Measurements from ENCODE around the gene LEFTY2. TPM values are rescaled to one million over a fixed set of nuclear protein-coding genes. Genes with fewer than 3 reads are reported as not detected.

The LEFTY2 gene
- total and polyA plus RNA-seq, 12 donors, result 0.23 to 1.4 (median 0.56) TPM

DNA sequence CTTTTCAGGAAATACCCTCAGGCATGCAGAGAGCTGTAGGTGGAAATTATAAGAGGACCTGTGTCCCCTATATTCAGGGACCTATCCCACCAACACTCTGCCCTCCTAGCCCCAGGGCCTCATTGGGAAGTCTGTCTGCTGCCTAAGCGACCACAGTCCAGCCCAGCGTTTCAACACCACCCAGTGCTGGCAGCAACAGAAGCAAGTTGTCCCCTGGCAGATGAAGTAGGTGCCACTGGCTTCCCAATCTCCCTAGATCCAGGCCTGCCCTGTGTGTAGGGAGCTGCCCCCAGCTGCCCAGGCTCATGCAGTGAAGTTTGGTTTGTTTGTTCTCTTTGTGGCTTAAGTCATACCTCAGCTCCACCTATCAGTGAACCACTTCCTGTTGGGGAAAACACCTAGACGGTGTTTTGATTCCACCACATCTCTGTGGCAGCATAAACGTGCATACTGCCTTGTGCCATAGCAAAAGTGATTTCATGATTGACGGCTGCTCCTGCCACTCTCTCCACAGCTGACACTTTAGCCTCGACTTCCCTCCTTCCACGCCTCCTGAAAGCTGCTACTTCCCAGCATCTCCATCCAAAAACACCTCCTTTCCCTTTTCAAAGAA lies 44.0 kb downstream of the LEFTY2 start:
- WGBS, 2 donors, result 68 to 73% methylated on average over 7 of the region's 7 CpGs
- no peaks in the 10 kb centered on the region for H3K9me3 ChIP-seq
- H3K36me3 ChIP-seq, result no peaks in the 10 kb centered on the region
- ATAC-seq, result peak in 1 of 8 donors; percentile 47
- DNase-seq, result no peak
- peaks cover 0 to 19% (median 0%) of the 10 kb centered on the region in 9 donors for H3K4me1 ChIP-seq
- peak overlapping the region in 1 of 10 donors; percentile 61 for H3K27ac ChIP-seq
- no peak overlapping the region for H3K4me3 ChIP-seq
- no peaks in the 10 kb centered on the region for H3K27me3 ChIP-seq
- intact Hi-C loops (cut with DNase I), result no loop called here
- TF ChIP-seq, protein P1, sequence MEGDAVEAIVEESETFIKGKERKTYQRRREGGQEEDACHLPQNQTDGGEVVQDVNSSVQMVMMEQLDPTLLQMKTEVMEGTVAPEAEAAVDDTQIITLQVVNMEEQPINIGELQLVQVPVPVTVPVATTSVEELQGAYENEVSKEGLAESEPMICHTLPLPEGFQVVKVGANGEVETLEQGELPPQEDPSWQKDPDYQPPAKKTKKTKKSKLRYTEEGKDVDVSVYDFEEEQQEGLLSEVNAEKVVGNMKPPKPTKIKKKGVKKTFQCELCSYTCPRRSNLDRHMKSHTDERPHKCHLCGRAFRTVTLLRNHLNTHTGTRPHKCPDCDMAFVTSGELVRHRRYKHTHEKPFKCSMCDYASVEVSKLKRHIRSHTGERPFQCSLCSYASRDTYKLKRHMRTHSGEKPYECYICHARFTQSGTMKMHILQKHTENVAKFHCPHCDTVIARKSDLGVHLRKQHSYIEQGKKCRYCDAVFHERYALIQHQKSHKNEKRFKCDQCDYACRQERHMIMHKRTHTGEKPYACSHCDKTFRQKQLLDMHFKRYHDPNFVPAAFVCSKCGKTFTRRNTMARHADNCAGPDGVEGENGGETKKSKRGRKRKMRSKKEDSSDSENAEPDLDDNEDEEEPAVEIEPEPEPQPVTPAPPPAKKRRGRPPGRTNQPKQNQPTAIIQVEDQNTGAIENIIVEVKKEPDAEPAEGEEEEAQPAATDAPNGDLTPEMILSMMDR (IDR thresholded peaks at IDR 0.05), result no peak

DNA sequence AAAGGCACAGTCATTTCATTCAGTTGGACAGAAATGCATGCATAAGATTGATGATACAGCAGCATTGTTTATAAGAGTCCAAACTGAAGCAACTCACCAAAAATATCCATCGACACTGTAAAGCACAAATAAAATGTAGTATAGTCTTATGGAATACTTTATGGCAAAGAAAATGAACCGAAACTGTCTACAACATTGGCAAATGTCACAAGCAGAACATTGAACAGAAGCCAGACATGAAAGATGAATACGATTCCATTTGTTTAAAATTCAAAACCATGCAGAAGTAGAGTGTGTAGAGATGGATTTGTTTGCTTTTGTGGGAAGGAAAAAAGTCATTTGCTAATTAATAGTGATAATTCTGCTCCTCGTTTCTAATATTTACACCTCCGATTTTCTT lies 44.5 kb downstream of the LEFTY2 start:
- intact Hi-C loops (cut with DNase I), result no loop called here
- Histone ChIP-seq H3K27ac (peak overlapping the region in 1 of 10 donors; percentile 61), H3K9me3 (no peaks in the 10 kb centered on the region), H3K4me3 (no peak overlapping the region), H3K36me3 (no peaks in the 10 kb centered on the region), H3K27me3 (no peaks in the 10 kb centered on the region), H3K4me1 (peaks cover 0 to 19% (median 0%) of the 10 kb centered on the region in 9 donors)
- WGBS, 2 donors, result 88 to 91% methylated on average over 5 of the region's 5 CpGs
- no peak for DNase-seq
- TF ChIP-seq, protein P1 (IDR thresholded peaks at IDR 0.05), result no peak
- ATAC-seq, result no peak

DNA sequence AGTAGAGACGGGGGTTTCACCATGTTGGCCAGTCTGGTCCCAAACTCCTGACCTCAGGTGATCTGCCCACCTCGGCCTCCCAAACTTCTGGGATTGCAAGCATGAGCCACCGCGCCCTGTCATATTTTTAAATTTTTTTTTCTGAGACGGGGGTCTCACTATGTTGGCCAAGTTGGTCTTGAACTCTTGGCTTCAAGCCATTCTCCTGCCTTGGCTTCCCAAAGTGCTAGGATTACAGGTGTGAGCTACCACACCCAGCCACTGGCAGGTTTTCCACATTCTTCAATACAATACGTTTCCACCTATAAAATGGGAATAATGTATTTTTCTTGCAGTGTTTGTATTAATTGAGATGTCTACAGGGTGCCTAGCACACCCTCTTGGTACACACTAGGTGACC lies 48.7 kb downstream of the LEFTY2 start:
- H3K4me3 ChIP-seq, result no peak overlapping the region
- ATAC-seq (no peak), DNase-seq (no peak)
- H3K4me1 ChIP-seq, result peaks cover 0 to 30% (median 3%) of the 10 kb centered on the region in 9 donors
- H3K27me3 ChIP-seq, result no peaks in the 10 kb centered on the region
- intact Hi-C loops (cut with DNase I), result no loop called here
- H3K36me3 ChIP-seq, result no peaks in the 10 kb centered on the region
- H3K27ac ChIP-seq, result no peak overlapping the region
- WGBS, 2 donors, result 85 to 90% methylated on average over 6 of the region's 6 CpGs
- TF ChIP-seq, protein P1 (IDR thresholded peaks at IDR 0.05), result no peak
- no peaks in the 10 kb centered on the region for H3K9me3 ChIP-seq

DNA sequence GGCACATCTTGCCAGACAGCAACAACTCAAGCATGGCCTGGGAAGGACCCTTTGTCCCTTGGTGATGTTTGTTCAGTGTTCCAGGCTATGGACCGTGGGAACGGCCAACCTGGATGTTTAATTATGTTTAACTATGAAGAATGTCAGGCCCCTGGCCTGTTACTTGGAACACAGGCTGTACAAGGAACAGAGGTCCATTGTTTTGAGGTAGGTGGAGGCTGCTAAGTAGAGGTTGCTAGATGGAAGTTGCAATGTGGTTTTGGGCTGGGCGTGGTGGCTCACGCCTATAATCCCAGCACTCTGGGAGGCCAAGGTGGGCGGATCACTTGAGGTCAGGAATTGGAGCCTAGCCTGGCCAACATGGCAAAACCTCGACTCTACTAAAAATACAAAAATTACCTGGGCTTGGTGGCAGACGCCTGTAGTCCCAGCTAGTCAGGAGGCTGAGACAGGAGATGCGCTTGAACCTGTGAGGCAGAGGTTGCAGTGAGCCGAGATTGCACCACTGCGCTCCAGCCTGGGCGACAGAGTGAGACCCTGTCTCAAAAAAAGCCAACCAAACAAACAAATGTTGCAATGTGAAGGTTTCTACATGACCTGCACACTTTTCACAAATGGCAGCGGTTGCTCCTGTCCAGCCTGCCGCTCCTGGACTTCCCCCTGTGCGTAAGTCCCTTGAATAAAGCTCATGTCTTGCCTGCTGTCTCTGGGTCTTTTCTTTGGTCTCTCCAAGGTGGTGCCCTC lies 49.6 kb downstream of the LEFTY2 start:
- intact Hi-C loops (cut with DNase I), result no loop called here
- ATAC-seq (peak in 3 of 8 donors; percentile 12 to 57 (median 29)), DNase-seq (no peak)
- Histone ChIP-seq H3K4me1 (peaks cover 0 to 30% (median 3%) of the 10 kb centered on the region in 9 donors), H3K27ac (peak overlapping the region in 5 of 10 donors; percentile 15 to 63 (median 46)), H3K27me3 (no peaks in the 10 kb centered on the region), H3K4me3 (no peak overlapping the region), H3K36me3 (no peaks in the 10 kb centered on the region), H3K9me3 (no peaks in the 10 kb centered on the region)
- 92 to 93% methylated on average over 14 of the region's 14 CpGs for WGBS, 2 donors
- TF ChIP-seq, protein P1 (IDR thresholded peaks at IDR 0.05), result no peak

Measured in heart right ventricle (tissue), 16 donors.